ENCODE results near the gene AIP.
"Not testable (repeated sequence)": the region's sequence is repeated elsewhere in the genome, so short reads cannot be mapped to it uniquely, and the experiment has no call there.

- TF ChIP-seq CTBP1 (IDR thresholded peaks at IDR 0.05; ENCODE audit: borderline replicate concordance); BHLHE40 (IDR thresholded peaks at IDR 0.05; ENCODE audit: borderline replicate concordance); ZNF384 (IDR thresholded peaks at IDR 0.05); FOXA1 (IDR thresholded peaks at IDR 0.05); LEF1 (IDR thresholded peaks at IDR 0.05; ENCODE audit: borderline replicate concordance); TARDBP (IDR thresholded peaks at IDR 0.05); SP1 (IDR thresholded peaks at IDR 0.05); FOXM1 (IDR thresholded peaks at IDR 0.05; ENCODE audit: borderline replicate concordance); FOXK2 (IDR thresholded peaks at IDR 0.05); SUZ12 (IDR thresholded peaks at IDR 0.05): not testable (repeated sequence)
Observed at GRCh38 chr11:67477344-67478050, 5.3 kb upstream of the AIP start.

All from HEK293T (cell line).